SK-N-SH treated with all-trans-retinoic acid at 6 μM for 48 hours (cell line): Measurements from ENCODE around the gene DYRK1B.

Experiments
- ARNTL ChIP-seq: fragments of 450-650 bp; formaldehyde crosslinking; IDR thresholded peaks from 2 replicates; pipeline ENCODE4 v1.5.0; 2020; ENCODE audit warnings: low read depth, mild to moderate bottlenecking, moderate library complexity, borderline replicate concordance
- ESRRG ChIP-seq: fragments of 250-450 bp; sonication (Bioruptor Pico); IDR thresholded peaks from 2 replicates; pipeline ENCODE4 v1.6.1; 2021; ENCODE audit warnings: mild to moderate bottlenecking
- PATZ1 ChIP-seq: fragments of 250-450 bp; sonication (Bioruptor Pico); IDR thresholded peaks from 2 replicates; pipeline ENCODE4 v1.8.0; 2020; ENCODE audit warnings: mild to moderate bottlenecking, moderate library complexity, borderline replicate concordance
- PPARA ChIP-seq: fragments of 250-450 bp; sonication (Bioruptor Pico); IDR thresholded peaks from 2 replicates; pipeline ENCODE4 v1.5.0; 2020; ENCODE audit warnings: mild to moderate bottlenecking, borderline replicate concordance
- ZNF565 ChIP-seq: fragments of 450-650 bp; formaldehyde crosslinking; conservative IDR thresholded peaks from 2 replicates; pipeline ENCODE4 v1.5.0; 2020; ENCODE audit warnings: low read depth, mild to moderate bottlenecking, moderate library complexity
- ZNF8 ChIP-seq: fragments of 450-650 bp; formaldehyde crosslinking; IDR thresholded peaks from 2 replicates; pipeline ENCODE4 v1.5.0; 2020; ENCODE audit warnings: mild to moderate bottlenecking, moderate library complexity

GRCh38 chr19:39792999-39793546 is 40.9 kb downstream of the DYRK1B start:
- TF ChIP-seq ARNTL (CRISPR knock-in tag) = no peak
- no peak for TF ChIP-seq ESRRG (CRISPR knock-in tag)
- TF ChIP-seq PATZ1 (CRISPR knock-in tag) = no peak
- TF ChIP-seq PPARA (CRISPR knock-in tag) = no peak
- TF ChIP-seq ZNF565 = no peak
- TF ChIP-seq ZNF8 (CRISPR knock-in tag) = no peak
